Brain microvascular endothelial cell (primary cell): ENCODE results near the gene RAB20.

ENCODE experiments used
- DNase-seq: peaks from one replicate; pipeline ENCODE4 v3.0.0-alpha.2; 2020
- H3K27ac ChIP-seq: fragments of 250-450 bp; sonication (Bioruptor Pico); 2 replicates; pipeline ENCODE4 v1.5.1; 2020; ENCODE audit warnings: mild to moderate bottlenecking, moderate library complexity
- H3K27me3 ChIP-seq: fragments of 250-450 bp; sonication (Bioruptor Pico); replicated peaks from 2 replicates; pipeline ENCODE4 v1.5.1; 2020; ENCODE audit warnings: mild to moderate bottlenecking
- H3K36me3 ChIP-seq: fragments of 250-450 bp; sonication (Bioruptor Pico); replicated peaks from 2 replicates; pipeline ENCODE4 v1.5.1; 2020; ENCODE audit warnings: mild to moderate bottlenecking
- H3K4me3 ChIP-seq: 2 replicates; pipeline ENCODE4 v1.5.1; 2011; ENCODE audit warnings: low read depth, mild to moderate bottlenecking, control low read depth, low read length, moderate library complexity
- CTCF ChIP-seq: IDR thresholded peaks from 2 replicates; pipeline ENCODE4 v1.5.1; 2011; ENCODE audit warnings: low read depth, mild to moderate bottlenecking, moderate library complexity, low read length, control low read depth, inconsistent platforms; ENCODE audit errors: missing control alignments
- in situ Hi-C: cut with HindIII; loops from 2 replicates; pipeline ENCODE4 v1.10.0; 2017; ENCODE audit warnings: low sequenced_read_pairs, low pct_ligation_motif_present

Gene RAB20

GRCh38 chr13:110565296-110565695 is 3.8 kb upstream of the RAB20 start:
- Histone ChIP-seq H3K27me3 (no peaks in the 10 kb centered on the region), H3K4me3 (no peak overlapping the region), H3K27ac (no peak overlapping the region), H3K36me3 (no peaks in the 10 kb centered on the region)
- no peak for TF ChIP-seq CTCF
- DNase-seq = no peak
- in situ Hi-C loops = no loop called here

- Histone ChIP-seq H3K27ac (no peak overlapping the region), H3K36me3 (no peaks in the 10 kb centered on the region), H3K4me3 (no peak overlapping the region), H3K27me3 (no peaks in the 10 kb centered on the region)
- DNase-seq = no peak
- in situ Hi-C loops = no loop called here
- no peak for TF ChIP-seq CTCF
Observed at GRCh38 chr13:110564472-110564985, 3.0 kb upstream of the RAB20 start.

- TF ChIP-seq CTCF = no peak
- Histone ChIP-seq H3K36me3 (no peaks in the 10 kb centered on the region), H3K27me3 (no peaks in the 10 kb centered on the region), H3K27ac (no peak overlapping the region), H3K4me3 (no peak overlapping the region)
- in situ Hi-C loops = no loop called here
- DNase-seq = no peak
Observed at GRCh38 chr13:110563463-110563774, 1.9 kb upstream of the RAB20 start.

- DNase-seq = no peak
- H3K4me3 ChIP-seq = no peak overlapping the region
- TF ChIP-seq CTCF = no peak
- no peak overlapping the region for H3K27ac ChIP-seq
- H3K27me3 ChIP-seq = no peaks in the 10 kb centered on the region
- in situ Hi-C loops = no loop called here
- no peaks in the 10 kb centered on the region for H3K36me3 ChIP-seq
Observed at GRCh38 chr13:110562696-110563462, 1.4 kb upstream of the RAB20 start.

- in situ Hi-C loops = no loop called here
- TF ChIP-seq CTCF = no peak
- no peaks in the 10 kb centered on the region for H3K36me3 ChIP-seq
- peak overlapping the region; percentile 2 for H3K27ac ChIP-seq
- peak overlapping the region; percentile 78 for H3K4me3 ChIP-seq
- H3K27me3 ChIP-seq = no peaks in the 10 kb centered on the region
- DNase-seq = no peak
Observed at GRCh38 chr13:110562036-110562597, 595 bp upstream of the RAB20 start.
